ENCODE measurements around the gene SLC16A4.

The SLC16A4 gene

DNA sequence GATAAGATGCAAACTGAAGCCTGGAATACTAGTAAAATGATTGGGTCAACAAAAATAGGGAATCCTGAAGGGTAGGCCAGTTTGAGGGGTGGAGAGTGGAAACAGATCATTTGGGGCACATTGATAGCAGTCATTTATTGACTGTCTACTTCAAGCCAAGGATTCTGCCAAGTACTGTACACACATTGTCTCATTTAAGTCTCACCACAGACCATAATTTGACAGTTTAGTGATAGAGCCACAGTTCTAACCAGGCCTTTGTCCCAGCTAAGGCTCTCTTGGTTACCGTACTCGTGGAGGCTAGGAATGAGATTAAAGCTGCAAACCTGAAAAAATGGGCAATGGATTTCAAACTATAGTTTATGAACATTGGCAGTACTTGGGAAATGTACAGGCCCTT is 40.5 kb downstream of the SLC16A4 start:
- DNase-seq, result no peak

DNA sequence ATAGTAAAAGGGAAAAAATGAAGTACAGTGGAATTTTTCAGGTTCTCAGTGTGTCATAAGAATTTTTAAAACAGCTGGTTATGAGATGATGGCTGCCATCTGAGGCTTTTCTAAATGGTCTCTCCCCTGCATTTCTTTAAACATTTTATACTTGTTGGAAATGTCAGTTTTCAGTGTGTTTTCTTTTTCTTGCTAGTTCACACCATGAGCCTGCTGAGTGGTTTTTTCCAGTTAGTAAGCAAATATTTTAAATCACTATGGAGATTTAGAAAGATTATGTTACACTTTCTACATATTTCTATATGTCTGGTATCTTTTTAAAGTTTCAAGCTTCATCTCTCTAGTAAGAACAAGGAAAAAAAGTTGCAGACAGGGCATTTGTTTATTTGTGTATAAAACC is 42.1 kb downstream of the SLC16A4 start:
- DNase-seq, result no peak

DNA sequence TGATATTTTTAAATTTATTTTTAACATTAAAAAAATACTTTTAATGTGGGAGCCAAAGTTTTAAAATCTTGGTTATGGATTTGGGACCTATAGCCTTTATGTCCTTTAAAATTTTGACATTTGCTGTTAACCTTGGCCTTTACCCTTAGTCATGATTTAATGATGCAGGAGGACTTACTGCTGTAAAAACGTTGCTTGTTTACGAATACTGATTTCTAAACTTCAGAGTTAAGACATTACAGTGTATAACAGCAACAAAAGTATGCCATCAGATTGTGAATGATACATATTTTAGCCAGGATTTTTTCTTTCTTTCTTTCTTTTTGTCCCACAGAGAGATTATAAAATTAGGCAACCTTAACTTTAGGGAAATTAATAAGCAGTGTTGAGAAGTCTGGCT is 42.8 kb downstream of the SLC16A4 start:
- no peak for DNase-seq

DNA sequence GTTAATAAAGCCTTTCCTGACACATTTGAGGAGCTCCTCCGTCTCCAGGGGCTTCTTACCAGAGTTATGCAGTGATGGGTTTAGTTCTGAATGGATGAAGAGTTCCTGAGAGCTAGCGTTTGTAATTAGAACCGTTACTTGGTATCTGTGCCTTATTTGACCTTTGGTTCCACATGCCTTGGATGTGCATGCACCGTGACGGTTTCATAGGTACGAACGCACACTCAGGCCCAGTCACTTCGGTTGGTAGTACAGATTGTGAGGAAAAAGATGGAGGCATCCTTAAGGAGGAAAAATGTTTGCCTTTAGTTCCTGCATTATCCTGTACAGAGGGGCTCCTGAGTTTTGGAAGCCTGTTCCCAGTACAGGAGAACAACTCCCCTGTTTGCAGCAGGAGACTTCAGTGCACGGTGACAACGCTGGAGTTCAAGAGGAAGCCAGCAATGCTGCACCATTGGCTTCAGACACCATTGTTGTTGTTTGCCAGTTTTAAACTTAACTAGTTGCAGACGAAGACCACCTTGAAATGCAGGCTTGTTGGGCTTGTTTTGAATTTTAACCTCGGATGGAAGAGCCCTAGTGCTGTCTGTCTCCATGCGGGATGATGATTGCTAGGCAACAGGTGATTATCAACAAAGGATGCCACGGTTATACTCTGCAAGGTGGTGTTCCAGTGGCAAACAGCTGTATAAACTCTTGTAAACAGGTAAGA is 43.5 kb downstream of the SLC16A4 start:
- DNase-seq, result no peak

DNA sequence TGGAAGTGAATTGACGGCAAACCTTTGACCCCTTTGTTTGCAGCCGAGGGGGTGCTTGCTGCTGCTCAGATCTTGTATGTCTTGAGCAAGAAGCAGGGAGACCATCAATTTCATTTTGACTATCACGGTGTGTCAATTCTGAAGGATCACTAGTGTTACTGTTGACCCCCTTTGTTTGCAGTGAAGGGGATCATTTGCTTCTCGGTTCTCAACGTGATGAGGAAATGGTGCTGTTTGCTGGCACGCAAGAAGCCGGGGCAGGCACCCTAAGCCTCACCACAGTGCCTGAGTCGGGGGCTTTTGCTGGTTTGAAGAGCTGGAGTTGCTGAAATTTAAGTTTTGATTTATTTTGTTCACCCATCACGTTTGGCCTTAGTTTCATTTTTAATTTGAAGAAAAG is 44.1 kb downstream of the SLC16A4 start:
- DNase-seq, result no peak

DNA sequence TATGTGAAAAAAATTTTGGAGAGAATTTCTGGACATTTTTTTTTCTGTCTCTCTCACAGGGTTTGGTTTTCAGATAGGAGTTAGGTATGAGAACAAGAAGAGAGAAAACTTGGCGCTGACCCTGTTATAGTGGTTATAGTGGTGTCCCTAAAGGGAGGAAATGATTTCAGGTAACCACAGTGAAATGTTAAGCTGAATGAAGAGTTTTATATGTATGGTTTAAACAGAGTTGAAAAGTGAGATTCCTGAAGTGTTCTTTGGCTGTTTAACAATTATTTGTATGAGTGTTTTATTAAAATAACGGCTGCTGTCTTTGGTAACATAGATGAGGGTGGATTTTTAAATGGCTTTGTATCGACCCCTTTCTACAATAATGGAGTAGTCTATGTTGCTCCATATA is 45.3 kb downstream of the SLC16A4 start:
- no peak for DNase-seq

DNA sequence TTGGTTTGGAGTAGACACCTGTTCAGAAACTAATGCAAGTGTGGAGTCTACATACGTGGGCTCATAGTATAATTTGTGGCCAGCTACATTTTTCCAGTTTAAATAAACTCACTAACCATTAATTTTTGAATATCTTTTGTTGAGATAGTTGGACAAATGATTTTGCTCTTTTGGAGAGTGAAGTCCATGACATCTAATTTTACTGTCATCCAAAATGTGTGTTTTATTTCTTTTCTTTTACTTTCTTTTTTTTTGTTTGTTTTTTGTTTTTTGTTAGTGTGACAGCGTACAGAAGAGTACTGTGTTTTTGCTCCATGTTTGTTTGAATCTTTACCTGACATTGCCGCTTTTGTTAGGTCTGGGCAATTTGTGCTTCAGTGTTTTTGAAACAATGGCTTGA is 46.7 kb downstream of the SLC16A4 start:
- DNase-seq, result no peak

DNA sequence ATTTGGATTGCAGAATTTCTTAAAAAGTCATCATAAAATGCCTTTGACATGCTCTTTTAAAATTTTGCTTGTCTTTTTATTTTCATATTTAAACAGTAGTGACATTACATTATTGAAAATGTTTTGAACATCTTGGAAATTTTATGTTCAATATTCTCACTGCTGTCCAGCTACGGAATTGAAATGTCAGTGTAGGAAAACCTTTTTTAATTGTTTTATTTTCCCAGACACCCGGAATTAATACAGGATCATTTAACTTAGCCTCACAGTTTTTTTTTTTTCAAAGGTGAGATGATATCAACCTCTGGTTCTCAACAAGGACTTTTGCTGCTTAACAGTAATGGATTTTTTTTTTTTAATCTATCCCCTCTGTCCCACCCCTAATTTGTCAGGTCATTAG is 47.6 kb downstream of the SLC16A4 start:
- no peak for DNase-seq

DNA sequence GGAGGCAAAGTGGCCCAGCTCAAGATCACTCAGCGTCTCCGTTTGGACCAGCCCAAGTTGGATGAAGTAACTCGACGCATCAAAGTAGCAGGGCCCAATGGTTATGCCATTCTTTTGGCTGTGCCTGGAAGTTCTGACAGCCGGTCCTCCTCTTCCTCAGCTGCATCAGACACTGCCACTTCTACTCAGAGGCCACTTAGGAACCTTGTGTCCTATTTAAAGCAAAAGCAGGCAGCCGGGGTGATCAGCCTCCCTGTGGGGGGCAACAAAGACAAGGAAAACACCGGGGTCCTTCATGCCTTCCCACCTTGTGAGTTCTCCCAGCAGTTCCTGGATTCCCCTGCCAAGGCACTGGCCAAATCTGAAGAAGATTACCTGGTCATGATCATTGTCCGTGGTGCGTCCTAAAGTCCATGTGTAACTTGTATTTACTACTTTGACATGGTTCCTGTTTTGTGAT is 48.9 kb downstream of the SLC16A4 start:
- DNase-seq, result no peak

DNA sequence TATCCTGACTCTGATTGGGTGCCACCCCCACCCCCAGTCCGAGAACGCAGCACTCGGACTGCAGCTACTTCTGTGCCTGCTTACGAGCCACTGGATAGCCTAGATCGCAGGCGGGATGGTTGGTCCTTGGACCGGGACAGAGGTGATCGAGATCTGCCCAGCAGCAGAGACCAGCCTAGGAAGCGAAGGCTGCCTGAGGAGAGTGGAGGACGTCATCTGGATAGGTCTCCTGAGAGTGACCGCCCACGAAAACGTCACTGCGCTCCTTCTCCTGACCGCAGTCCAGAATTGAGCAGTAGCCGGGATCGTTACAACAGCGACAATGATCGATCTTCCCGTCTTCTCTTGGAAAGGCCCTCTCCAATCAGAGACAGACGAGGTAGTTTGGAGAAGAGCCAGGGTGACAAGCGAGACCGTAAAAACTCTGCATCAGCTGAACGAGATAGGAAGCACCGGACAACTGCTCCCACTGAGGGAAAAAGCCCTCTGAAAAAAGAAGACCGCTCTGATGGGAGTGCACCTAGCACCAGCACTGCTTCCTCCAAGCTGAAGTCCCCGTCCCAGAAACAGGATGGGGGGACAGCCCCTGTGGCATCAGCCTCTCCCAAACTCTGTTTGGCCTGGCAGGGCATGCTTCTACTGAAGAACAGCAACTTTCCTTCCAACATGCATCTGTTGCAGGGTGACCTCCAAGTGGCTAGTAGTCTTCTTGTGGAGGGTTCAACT is 49.5 kb downstream of the SLC16A4 start:
- DNase-seq, result no peak

DNA sequence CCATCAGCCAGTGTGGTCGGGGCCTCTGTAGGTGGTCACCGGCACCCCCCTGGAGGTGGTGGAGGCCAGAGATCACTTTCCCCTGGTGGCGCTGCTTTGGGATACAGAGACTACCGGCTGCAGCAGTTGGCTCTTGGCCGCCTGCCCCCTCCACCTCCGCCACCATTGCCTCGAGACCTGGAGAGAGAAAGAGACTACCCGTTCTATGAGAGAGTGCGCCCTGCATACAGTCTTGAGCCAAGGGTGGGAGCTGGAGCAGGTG is 50.7 kb downstream of the SLC16A4 start:
- peak; percentile 24 for DNase-seq

DNA sequence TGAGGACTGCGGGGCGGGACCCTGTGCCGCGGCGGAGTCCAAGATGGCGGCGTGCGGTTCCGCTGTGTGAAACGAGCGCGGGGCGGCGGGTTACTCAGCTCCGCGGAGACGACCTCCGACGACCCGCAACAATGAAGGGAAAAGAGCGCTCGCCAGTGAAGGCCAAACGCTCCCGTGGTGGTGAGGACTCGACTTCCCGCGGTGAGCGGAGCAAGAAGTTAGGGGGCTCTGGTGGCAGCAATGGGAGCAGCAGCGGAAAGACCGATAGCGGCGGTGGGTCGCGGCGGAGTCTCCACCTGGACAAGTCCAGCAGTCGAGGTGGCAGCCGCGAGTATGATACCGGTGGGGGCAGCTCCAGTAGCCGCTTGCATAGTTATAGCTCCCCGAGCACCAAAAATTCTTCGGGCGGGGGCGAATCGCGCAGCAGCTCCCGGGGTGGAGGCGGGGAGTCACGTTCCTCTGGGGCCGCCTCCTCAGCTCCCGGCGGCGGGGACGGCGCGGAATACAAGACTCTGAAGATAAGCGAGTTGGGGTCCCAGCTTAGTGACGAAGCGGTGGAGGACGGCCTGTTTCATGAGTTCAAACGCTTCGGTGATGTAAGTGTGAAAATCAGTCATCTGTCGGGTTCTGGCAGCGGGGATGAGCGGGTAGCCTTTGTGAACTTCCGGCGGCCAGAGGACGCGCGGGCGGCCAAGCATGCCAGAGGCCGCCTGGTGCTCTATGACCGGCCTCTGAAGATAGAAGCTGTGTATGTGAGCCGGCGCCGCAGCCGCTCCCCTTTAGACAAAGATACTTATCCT is 51.2 kb downstream of the SLC16A4 start:
- DNase-seq, result peak; percentile 73

DNA sequence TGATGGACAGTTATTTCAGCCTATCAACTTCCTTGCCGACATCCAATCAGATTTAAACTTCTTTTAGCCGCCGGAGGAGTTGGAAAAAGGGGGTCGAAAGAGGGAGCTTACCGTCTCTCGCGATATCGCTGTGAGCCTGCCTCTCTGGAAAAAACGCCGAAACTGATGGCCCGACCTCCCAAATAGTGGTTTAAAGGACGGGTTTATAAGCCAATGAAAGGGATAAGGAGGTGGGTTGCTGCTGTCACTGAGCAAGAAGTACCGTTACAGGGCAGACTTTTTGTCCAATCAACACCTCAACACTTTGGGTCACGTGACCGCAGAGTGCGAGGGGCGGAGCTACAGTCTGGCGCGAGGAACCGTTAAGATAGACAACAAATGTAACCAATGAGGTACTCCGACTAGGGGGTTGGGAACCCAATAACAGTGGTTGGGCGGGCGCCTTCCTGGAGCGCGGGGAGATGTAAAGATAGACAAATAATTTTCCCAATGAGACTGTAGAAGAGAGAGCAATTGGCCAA is 51.9 kb downstream of the SLC16A4 start, which contains the start of gene RBM15:
TSS of gene RBM15 (plus strand) at position 492 of the 521 bp plus-strand sequence. CDS start at position 521, 29 bp downstream.
- peak; percentile 99 for DNase-seq

DNA sequence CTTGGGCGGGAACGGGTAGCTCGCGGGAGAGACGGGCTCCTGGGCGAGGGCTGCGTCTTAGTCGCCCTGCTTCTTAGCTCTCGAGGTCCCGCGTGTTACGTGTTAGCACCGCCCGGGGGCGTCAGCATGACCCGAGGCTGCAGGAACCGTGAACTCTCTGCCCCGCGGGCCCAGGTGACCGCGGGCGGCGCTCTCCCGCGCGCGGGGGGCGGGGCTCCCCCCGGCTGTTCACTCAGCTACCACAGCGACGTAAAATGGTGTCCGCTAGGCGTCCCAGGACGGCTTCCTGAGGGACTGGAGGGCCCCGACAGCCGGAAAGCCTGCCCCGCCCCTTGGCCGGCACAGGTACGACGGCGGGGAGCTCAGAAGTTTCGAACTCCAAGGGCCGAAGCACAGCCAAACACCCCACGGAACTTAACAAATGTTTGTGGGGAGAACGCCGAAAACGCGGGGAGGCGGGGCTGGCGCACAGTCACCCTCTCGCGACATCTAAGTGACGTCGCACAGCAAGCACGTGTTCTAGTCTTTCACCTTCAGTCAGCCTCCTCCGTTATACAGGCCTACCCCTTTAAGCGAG is 52.4 kb downstream of the SLC16A4 start:
- peak; percentile 93 for DNase-seq

DNA sequence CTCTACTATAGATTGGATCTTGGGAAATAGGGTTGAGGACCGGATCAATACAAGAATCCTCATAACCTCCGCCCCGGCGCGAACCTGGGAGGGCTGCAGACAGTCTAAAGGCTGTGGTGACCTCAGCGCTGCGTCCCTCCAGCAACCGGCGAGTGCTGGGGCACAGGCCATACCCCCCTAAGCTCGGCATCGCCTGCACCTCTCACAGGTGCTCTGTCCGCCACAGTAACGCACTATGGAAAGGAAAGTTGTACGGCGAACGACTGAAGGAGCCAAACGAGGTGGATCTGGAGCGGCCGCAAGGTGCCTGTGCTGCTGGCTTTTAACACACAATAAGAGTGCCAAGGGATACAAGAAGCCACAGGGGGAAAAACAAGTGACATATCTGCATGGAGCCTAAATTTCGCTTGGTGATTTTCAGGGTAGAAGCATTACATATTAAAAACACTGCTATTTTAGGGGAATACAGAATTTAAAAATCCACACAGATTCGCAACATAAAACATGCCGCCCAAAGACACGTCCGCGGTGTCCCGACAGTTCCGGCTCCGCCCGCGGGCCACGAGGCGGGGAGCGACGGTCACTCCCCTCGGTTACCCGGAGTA is 53.0 kb downstream of the SLC16A4 start:
- DNase-seq, result peak; percentile 53

DNA sequence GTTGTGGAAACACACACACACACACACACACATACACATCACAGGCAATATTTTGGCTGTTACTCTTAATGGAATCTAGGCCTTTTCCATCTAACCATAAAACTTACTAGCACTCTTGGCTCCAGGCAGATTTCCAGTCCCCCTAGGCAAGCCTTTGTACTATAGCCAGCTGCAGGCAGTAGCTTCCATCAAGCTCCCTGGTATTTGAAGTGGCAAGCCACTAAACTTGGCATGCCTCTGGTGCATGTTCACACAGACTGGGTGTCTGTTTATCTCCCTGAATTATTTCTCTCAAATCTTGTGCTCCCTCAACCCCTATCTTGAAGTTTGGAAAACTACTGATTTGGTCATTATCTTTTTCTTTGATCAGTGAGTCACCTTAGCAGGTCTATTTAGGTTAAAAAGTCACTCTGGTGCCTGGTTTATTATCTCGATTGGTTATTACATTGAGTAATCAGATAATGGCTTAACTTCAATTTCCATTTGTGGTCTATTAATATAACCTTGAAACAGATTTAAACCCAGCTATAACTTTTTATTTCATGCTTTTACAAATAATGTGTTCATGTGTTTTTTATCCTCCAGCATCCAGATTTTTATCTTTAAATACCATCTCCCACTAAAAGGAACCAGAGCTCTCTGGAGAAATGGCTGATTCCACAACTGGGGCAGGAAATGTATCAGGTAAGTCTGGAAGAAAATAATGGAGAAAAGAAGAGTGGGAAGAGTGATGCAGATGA is 54.4 kb downstream of the SLC16A4 start:
- DNase-seq, result no peak

DNA sequence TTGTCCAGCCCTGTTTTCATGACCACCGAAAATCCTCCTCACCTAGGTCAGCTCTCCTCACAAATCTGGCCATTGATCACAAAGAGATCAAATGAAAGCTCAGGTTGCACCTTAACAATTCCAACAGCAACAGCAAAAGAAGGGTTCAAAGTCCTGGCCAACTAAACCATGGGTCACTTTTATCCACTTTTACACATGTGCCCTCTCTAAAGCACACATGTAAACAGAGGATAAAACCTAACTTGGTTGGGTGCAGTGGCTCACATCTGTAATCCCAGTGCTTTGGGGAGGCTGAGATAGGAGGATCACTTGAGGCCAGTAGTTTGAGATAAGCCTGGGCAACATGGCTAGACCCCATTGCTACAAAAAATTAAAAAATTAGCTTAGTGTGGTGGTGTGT is 55.6 kb downstream of the SLC16A4 start:
- DNase-seq, result no peak

DNA sequence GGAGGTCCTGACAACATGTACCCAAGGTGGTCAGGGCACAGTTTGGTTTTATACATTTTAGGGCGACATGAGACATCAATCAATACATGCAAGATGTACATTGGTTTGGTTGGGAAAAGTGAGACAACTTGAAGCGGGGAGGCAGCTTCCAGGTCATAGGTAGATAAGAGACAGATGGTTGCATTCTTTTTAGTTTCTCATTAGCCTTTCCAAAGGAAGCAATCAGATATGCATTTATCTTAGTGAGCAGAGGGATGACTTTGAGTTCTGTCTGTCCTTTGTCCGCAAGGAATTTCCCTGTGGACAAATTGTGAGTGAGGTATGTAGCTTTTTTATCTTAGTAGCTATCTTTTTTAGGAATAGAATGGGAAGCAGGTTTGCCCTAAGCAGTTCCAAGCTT is 62.1 kb downstream of the SLC16A4 start:
- no peak for DNase-seq

DNA sequence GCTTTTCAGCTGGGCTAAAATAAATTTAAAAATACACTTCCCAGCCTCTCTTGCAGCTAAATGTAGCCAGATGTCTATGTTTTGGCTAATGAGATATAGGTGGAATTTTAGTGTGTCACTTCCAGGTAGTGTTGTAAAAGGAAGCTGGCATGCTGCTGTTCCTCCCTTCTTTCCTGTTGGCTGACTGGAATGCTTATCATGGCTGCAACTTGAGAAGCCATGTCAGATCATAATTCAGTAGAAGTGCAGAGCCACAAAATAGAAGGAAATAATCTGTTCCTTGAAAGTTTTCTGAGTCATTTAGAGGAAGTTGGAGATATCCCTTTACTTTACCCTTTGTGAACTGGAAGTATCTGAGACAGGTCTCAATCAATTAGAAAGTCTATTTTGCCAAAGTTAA is 62.6 kb downstream of the SLC16A4 start:
- no peak for DNase-seq

DNA sequence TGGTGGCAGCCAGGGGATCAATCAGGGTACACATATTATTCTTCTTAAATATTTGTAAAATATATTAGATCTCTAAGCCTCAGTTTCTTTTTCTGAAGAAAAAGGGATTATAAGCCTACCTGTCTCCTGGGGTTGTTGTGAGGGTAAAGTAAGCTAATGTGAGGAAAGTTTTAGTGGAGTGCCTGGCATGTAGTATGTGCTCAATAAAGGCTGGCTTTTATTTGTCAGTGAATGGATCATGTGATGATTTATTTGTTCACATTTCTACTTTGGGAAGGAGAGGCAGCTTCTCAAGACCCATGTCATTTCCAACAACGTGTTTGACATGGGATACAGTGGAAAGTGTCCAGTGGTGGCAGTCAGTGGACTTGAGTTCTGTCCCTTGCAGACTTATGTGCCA is 64.0 kb downstream of the SLC16A4 start:
- DNase-seq, result no peak

DNA sequence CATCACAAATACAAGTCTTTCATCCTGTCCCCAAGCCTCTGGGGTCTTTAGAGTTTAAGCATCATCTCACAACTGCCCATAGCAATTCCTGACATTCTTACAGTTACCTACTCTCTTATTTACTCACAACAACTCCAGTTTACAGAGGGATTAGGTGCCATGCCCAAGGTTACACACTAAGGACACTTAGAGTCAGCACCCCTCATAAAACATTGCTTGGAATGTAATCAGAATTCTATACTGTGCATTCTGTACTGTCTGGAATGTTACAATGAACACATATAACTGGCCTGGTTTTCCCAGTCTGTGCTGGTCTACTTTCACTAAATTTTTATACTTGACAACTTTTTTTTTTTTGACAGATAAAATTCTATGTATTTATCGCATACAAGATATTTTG is 66.2 kb downstream of the SLC16A4 start:
- no peak for DNase-seq

DNA sequence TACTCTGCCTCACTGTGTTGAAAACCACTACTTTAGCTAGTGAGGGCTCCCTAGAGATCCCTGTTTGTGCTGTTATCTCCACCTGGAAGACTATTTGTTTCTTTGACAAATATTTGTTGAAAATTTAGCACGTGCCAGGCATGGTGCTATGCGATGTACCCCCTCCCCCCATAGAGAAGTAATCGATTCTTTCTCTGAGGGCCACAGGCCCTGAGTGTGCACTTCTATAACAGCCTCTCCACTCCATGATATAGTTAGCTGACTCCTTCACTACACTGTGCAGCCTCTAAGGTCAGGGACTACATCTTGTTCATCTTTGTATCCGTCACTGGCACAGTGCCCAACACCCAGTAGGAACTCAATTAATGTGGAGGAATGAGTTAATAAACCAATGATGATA is 69.0 kb downstream of the SLC16A4 start:
- DNase-seq, result no peak
